Esophagus squamous epithelium (tissue), 5 donors: ENCODE data around the gene CPNE9. TPM values are rescaled to one million over a fixed set of nuclear protein-coding genes. Genes with fewer than 3 reads are reported as not detected.

Experiments used
- DNase-seq: peaks from one replicate; lab custom pipeline; 2025; lab: John Stamatoyannopoulos, UW
- H3K27ac ChIP-seq, 4 donors: fragments of 200-600 bp; sonication (generic); one replicate each; pipeline ENCODE4 v1.5.1; 2016 to 2019; ENCODE audit warnings: mild to moderate bottlenecking in 1 of 4
- H3K27me3 ChIP-seq, 4 donors: fragments of 200-600 bp; sonication (generic); 1 replicate in 3 of 4; 2 replicates in 1 of 4; pipeline versions ENCODE4 v1.5.1 to v1.6.0; 2017 to 2021; ENCODE audit warnings: antibody characterized with exemption in 1 of 4
- H3K36me3 ChIP-seq, 3 donors: fragments of 200-600 bp; sonication (generic); one replicate each; pipeline ENCODE4 v1.5.1; 2016 to 2019
- H3K4me1 ChIP-seq, 3 donors: fragments of 200-600 bp; sonication (generic); one replicate each; pipeline ENCODE4 v1.5.1; 2017 to 2019
- H3K4me3 ChIP-seq, 4 donors: fragments of 200-600 bp; sonication (generic); 1 replicate in 3 of 4; 2 replicates in 1 of 4; pipeline ENCODE4 v1.5.1; 2016 to 2019; ENCODE audit warnings: mild to moderate bottlenecking in 2 of 4, moderate library complexity in 1 of 4
- H3K9me3 ChIP-seq, 3 donors: fragments of 200-600 bp; sonication (generic); one replicate each; pipeline ENCODE4 v1.5.1; 2016 to 2019
- POLR2A ChIP-seq, 4 donors: fragments of 450-650 bp; IDR thresholded peaks; one replicate each; pipeline ENCODE4 v1.6.1; 2017; ENCODE audit warnings: antibody characterized with exemption in 4 of 4, mild to moderate bottlenecking in 4 of 4, moderate library complexity in 3 of 4
- WGBS, 2 donors: methylation state at CpG; one replicate each; pipeline ENCODE4 v1.1.5; 2018; 5-methylcytosine and 5-hydroxymethylcytosine counted together
- intact Hi-C: fragments of 100-400 bp; cut with DNase I; formaldehyde crosslinking; loops from one replicate; pipeline ENCODE4 v1.15.0; 2022
- total RNA-seq, 4 donors: library from RNA; depleted of rRNA; stranded (reverse); fragments of >200 nt; gene quantifications; one replicate each; pipeline ENCODE4 v1.1.0, GENCODE V29; 2016
- TF ChIP-seq, protein P1 (sequence below), 6 experiments: fragments of 450-650 bp in 4 of 6; fragments of 200-600 bp in 2 of 6; sonication (generic) in 2 of 6; IDR thresholded peaks; one replicate each; pipeline ENCODE4 v1.5.1; 2016 to 2019; ENCODE audit warnings: antibody characterized with exemption in 6 of 6, mild to moderate bottlenecking in 4 of 6, moderate library complexity in 4 of 6
- donor health status: DM: yes; HTN: yes; CAD: no.

The CPNE9 gene
- total RNA-seq, 4 donors from 2014 or later, result not detected

DNA sequence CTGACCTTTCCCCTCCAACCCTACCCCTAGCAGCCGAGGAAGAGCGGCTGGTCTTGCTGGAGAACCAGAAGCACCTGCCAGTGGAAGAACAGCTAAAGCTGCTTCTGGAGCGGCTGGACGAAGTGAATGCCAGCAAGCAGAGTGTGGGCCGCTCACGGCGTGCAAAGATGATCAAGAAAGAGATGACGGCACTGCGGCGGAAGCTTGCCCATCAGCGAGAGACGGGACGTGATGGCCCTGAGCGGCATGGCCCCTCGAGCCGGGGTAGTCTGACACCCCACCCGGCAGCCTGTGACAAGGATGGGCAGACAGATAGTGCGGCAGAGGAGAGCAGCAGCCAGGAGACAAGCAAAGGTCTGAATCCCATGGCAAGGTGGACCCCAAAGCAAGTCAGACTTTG lies 39.9 kb downstream of the CPNE9 start:
- 96 to 99% methylated on average over 15 to 16 of the region's 18 CpGs for WGBS, 2 donors
- no peaks in the 10 kb centered on the region for H3K27me3 ChIP-seq
- no peak overlapping the region for H3K4me3 ChIP-seq
- TF ChIP-seq, protein P1, sequence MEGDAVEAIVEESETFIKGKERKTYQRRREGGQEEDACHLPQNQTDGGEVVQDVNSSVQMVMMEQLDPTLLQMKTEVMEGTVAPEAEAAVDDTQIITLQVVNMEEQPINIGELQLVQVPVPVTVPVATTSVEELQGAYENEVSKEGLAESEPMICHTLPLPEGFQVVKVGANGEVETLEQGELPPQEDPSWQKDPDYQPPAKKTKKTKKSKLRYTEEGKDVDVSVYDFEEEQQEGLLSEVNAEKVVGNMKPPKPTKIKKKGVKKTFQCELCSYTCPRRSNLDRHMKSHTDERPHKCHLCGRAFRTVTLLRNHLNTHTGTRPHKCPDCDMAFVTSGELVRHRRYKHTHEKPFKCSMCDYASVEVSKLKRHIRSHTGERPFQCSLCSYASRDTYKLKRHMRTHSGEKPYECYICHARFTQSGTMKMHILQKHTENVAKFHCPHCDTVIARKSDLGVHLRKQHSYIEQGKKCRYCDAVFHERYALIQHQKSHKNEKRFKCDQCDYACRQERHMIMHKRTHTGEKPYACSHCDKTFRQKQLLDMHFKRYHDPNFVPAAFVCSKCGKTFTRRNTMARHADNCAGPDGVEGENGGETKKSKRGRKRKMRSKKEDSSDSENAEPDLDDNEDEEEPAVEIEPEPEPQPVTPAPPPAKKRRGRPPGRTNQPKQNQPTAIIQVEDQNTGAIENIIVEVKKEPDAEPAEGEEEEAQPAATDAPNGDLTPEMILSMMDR (IDR thresholded peaks at IDR 0.05), result no peak
- no peak for TF ChIP-seq POLR2A (IDR thresholded peaks at IDR 0.05)
- H3K9me3 ChIP-seq, result no peaks in the 10 kb centered on the region
- H3K4me1 ChIP-seq, result peaks cover 0 to 2% (median 0%) of the 10 kb centered on the region in 3 donors
- no peak overlapping the region for H3K27ac ChIP-seq
- no peak for DNase-seq
- intact Hi-C loops, result no loop called here
- peaks cover 74 to 100% (median 89%) of the 10 kb centered on the region in 3 donors for H3K36me3 ChIP-seq

DNA sequence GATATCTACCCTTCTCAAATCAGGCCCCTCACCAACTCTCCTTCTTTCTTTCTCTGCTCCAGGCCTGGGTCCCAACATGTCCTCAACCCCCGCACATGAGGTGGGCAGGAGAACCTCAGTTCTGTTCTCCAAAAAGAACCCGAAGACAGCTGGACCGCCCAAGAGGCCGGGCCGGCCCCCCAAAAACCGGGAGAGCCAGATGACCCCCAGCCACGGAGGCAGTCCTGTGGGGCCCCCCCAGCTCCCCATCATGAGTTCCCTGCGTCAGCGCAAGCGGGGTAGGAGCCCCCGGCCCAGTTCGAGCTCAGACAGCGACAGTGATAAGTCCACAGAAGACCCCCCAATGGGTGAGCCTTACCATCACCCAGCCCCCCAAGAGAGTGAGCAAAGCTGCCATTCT lies 40.5 kb downstream of the CPNE9 start:
- Histone ChIP-seq H3K4me1 (peaks cover 0 to 8% (median 5%) of the 10 kb centered on the region in 3 donors), H3K4me3 (no peak overlapping the region), H3K27ac (no peak overlapping the region), H3K27me3 (no peaks in the 10 kb centered on the region), H3K36me3 (peaks cover 68 to 97% (median 83%) of the 10 kb centered on the region in 3 donors), H3K9me3 (no peaks in the 10 kb centered on the region)
- TF ChIP-seq POLR2A (IDR thresholded peaks at IDR 0.05), result no peak
- TF ChIP-seq, protein P1 (IDR thresholded peaks at IDR 0.05), result no peak
- WGBS, 2 donors, result 78 to 97% methylated on average over 5 of the region's 13 CpGs
- DNase-seq, result no peak
- intact Hi-C loops, result no loop called here

DNA sequence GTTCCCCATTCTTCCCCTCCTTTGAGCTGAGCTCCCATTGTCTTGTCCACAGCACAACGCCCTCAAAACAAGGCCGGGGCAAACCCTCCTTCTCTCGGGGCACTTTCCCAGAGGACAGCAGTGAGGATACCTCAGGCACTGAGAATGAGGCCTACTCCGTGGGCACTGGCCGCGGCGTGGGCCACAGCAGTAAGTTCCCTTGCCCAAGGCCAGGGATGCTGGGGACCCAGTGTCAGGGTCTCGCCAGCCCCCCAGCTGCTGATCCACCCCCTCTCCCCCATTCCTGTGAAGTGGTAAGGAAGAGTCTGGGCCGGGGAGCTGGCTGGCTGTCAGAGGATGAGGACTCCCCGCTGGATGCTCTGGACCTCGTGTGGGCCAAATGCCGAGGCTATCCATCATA lies 41.9 kb downstream of the CPNE9 start:
- no peaks in the 10 kb centered on the region for H3K9me3 ChIP-seq
- no peak overlapping the region for H3K27ac ChIP-seq
- H3K4me1 ChIP-seq, result peaks cover 3 to 16% (median 9%) of the 10 kb centered on the region in 3 donors
- H3K4me3 ChIP-seq, result no peak overlapping the region
- TF ChIP-seq POLR2A (IDR thresholded peaks at IDR 0.05), result no peak
- TF ChIP-seq, protein P1 (IDR thresholded peaks at IDR 0.05), result no peak
- no peaks in the 10 kb centered on the region for H3K27me3 ChIP-seq
- no peak for DNase-seq
- H3K36me3 ChIP-seq, result peaks cover 56 to 83% (median 70%) of the 10 kb centered on the region in 3 donors
- intact Hi-C loops, result no loop called here
- WGBS, 2 donors, result 62 to 88% methylated on average over 3 to 11 of the region's 12 CpGs

DNA sequence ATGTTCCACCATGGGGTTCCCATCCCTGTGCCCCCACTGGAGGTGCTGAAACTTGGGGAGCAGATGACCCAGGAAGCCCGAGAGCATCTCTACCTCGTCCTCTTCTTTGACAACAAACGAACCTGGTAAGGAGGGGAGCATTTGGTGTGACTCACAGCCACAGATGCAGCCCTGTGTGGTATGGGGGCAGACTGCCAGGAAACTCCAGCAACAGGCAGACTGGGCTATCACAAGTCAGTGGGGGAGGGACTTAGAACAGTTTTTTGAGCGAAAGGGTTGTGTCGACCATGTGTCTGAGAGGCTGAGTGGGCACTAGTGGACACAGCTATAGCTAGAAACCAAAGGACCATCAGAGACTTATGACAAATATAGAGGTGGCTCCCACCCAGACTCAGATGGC lies 42.7 kb downstream of the CPNE9 start:
- H3K27ac ChIP-seq, result no peak overlapping the region
- peaks cover 48 to 76% (median 61%) of the 10 kb centered on the region in 3 donors for H3K36me3 ChIP-seq
- no peaks in the 10 kb centered on the region for H3K9me3 ChIP-seq
- DNase-seq, result no peak
- no peak for TF ChIP-seq POLR2A (IDR thresholded peaks at IDR 0.05)
- TF ChIP-seq, protein P1 (IDR thresholded peaks at IDR 0.05), result no peak
- peaks cover 12 to 24% (median 17%) of the 10 kb centered on the region in 3 donors for H3K4me1 ChIP-seq
- no peaks in the 10 kb centered on the region for H3K27me3 ChIP-seq
- WGBS, 2 donors, result 77% methylated on average over 2 of the region's 5 CpGs; no CpG with 5 or more reads in 1 of the 2 donors
- H3K4me3 ChIP-seq, result no peak overlapping the region
- intact Hi-C loops, result no loop called here

DNA sequence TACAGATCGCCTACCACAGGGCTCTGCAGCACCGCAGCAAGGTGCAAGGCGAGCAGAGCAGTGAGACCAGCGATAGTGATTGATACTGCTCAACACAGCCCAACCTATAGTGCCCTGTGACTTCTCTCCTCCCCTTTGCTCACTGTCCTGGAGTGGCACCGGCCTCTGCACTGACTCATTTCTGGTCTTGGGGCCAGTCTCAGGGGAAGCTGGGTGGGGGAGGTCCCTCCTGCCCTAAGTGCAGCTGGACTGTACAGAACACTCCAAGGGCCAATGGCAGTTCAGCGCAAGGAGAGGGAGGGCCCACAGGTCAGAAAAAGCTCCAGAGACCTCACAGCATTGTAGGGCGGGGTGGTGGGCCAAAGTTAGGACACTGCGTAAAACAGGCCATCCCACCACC lies 43.6 kb downstream of the CPNE9 start:
- intact Hi-C loops, result no loop called here
- WGBS, 2 donors, result 73 to 80% methylated on average over 2 to 7 of the region's 8 CpGs
- TF ChIP-seq POLR2A (IDR thresholded peaks at IDR 0.05), result no peak
- Histone ChIP-seq H3K4me3 (no peak overlapping the region), H3K9me3 (no peaks in the 10 kb centered on the region), H3K27ac (no peak overlapping the region), H3K27me3 (no peaks in the 10 kb centered on the region), H3K4me1 (peaks cover 12 to 33% (median 22%) of the 10 kb centered on the region in 3 donors), H3K36me3 (peaks cover 38 to 76% (median 52%) of the 10 kb centered on the region in 3 donors)
- DNase-seq, result no peak
